Thyroid gland (tissue), 4 donors: ENCODE data around the gene BLNK.

Experiments
- POLR2A ChIP-seq, 2 donors: fragments of 450-650 bp; IDR thresholded peaks; one replicate each; pipeline ENCODE4 v1.6.1; 2017; ENCODE audit warnings: antibody characterized with exemption in 2 of 2, mild to moderate bottlenecking in 2 of 2, moderate library complexity in 1 of 2
- TF ChIP-seq, protein P1 (sequence below), 6 experiments: fragments of 200-600 bp in 3 of 6; fragments of 450-650 bp in 3 of 6; sonication (generic) in 3 of 6; IDR thresholded peaks; one replicate each; pipeline ENCODE4 v1.5.1; 2016 to 2019; ENCODE audit warnings: antibody characterized with exemption in 6 of 6, mild to moderate bottlenecking in 2 of 6, inconsistent platforms in 1 of 6, moderate library complexity in 1 of 6

DNA sequence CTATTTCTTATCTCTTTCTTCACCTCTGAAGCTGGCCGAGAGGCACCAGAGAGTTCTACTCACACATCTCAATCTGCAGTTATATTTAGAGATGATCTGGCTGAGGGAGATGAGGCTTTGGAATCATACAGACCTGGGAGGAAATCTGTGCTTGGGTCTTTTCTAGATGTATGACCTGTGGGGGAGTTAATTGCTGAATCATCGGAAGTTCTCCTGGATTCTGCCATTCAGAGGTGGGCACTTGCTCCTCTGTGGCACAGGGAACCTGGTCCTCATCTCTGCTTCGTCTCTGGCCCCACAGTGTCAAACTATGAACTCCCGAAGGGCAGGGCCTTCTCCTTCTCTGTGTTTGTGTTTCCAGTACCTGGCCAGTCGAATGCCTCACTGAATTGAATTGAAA is 52.5 kb downstream of the BLNK start:
- TF ChIP-seq, protein P1, sequence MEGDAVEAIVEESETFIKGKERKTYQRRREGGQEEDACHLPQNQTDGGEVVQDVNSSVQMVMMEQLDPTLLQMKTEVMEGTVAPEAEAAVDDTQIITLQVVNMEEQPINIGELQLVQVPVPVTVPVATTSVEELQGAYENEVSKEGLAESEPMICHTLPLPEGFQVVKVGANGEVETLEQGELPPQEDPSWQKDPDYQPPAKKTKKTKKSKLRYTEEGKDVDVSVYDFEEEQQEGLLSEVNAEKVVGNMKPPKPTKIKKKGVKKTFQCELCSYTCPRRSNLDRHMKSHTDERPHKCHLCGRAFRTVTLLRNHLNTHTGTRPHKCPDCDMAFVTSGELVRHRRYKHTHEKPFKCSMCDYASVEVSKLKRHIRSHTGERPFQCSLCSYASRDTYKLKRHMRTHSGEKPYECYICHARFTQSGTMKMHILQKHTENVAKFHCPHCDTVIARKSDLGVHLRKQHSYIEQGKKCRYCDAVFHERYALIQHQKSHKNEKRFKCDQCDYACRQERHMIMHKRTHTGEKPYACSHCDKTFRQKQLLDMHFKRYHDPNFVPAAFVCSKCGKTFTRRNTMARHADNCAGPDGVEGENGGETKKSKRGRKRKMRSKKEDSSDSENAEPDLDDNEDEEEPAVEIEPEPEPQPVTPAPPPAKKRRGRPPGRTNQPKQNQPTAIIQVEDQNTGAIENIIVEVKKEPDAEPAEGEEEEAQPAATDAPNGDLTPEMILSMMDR (IDR thresholded peaks at IDR 0.05), result no peak
- TF ChIP-seq POLR2A (IDR thresholded peaks at IDR 0.05), result no peak
